Measurements from ENCODE around the gene BANF1. TPM values are rescaled to one million over a fixed set of nuclear protein-coding genes. Genes with fewer than 3 reads are reported as not detected.

BANF1 gene
- total and polyA plus RNA-seq, 9 of the 15 experiments (the other 6 are each of a cell fraction or from before 2014, with no cell fraction given) = 108 to 651 (median 263) TPM

DNA sequence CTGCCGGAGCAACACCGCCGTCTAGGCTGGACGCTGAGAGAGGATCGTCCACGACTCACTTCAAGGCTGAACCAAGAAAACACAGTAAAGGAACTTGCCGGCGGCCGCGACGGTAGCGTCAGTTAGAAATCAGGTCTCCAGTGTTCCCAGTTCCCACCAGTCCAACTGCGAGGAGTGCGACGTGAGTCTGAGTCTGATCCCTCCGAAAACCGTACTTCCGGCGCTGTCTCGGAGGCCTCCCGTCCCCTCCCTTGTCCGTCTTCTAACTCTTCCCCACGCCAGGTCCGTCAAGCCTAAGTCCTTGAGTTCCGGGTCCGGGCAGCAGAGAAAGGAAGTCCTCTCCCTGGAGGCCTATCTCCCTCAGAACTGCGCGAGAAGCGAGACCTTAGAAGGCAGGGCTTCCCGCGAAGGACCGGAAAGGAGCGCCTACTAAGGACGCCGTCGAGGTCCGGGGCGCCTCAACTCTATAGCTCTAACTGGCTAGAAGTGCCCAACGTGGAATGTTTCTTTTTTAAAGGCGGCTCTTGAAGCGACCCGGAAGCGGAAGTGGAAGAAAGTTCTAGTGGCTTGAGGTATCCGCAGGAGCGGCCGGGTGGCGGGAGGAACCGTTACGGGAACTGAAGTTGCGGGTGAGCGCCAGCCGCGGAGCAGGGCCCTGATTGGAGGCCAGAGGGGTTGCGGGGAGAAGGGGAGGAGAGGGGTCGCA lies at the start of gene BANF1, which contains the start of gene EIF1AD (continued):
- TF ChIP-seq, protein P1, sequence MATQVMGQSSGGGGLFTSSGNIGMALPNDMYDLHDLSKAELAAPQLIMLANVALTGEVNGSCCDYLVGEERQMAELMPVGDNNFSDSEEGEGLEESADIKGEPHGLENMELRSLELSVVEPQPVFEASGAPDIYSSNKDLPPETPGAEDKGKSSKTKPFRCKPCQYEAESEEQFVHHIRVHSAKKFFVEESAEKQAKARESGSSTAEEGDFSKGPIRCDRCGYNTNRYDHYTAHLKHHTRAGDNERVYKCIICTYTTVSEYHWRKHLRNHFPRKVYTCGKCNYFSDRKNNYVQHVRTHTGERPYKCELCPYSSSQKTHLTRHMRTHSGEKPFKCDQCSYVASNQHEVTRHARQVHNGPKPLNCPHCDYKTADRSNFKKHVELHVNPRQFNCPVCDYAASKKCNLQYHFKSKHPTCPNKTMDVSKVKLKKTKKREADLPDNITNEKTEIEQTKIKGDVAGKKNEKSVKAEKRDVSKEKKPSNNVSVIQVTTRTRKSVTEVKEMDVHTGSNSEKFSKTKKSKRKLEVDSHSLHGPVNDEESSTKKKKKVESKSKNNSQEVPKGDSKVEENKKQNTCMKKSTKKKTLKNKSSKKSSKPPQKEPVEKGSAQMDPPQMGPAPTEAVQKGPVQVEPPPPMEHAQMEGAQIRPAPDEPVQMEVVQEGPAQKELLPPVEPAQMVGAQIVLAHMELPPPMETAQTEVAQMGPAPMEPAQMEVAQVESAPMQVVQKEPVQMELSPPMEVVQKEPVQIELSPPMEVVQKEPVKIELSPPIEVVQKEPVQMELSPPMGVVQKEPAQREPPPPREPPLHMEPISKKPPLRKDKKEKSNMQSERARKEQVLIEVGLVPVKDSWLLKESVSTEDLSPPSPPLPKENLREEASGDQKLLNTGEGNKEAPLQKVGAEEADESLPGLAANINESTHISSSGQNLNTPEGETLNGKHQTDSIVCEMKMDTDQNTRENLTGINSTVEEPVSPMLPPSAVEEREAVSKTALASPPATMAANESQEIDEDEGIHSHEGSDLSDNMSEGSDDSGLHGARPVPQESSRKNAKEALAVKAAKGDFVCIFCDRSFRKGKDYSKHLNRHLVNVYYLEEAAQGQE (IDR thresholded peaks at IDR 0.05; ENCODE audit: borderline replicate concordance) = no peak; the same call in 1 of the 2 replicates
- TF ChIP-seq, protein P1 (CRISPR knock-in tag; IDR thresholded peaks at IDR 0.05; ENCODE audit: low read depth) = peak; percentile 82; the same call in 1 of the 2 replicates
- TF ChIP-seq FOXA3 (CRISPR knock-in tag; conservative IDR thresholded peaks at IDR 0.05 in 1 of 2, IDR thresholded peaks at IDR 0.05 in 1 of 2) (no peak), SMAD4 (CRISPR knock-in tag; conservative IDR thresholded peaks at IDR 0.05) (peak; percentile 86), FIP1L1 (IDR thresholded peaks at IDR 0.05; ENCODE audit: low read depth, low read length, poor library complexity, severe bottlenecking) (peak; percentile 60), HDAC2 (IDR thresholded peaks at IDR 0.05) (peak; percentile 92; the same call in 1 of the 2 replicates), ZBTB8A (IDR thresholded peaks at IDR 0.05; ENCODE audit: partially characterized antibody) (no peak), SETDB1 (IDR thresholded peaks at IDR 0.05; ENCODE audit: low read length) (no peak), PHB (CRISPR knock-in tag; IDR thresholded peaks at IDR 0.05) (no peak), ZNF778 (CRISPR knock-in tag; IDR thresholded peaks at IDR 0.05) (no peak), U2AF1 (optimal IDR thresholded peaks at IDR 0.05; ENCODE audit: low read depth, low read length) (no peak), RFX7 (CRISPR knock-in tag; IDR thresholded peaks at IDR 0.05) (no peak), ZNF133 (CRISPR knock-in tag; IDR thresholded peaks at IDR 0.05) (no peak), MCM2 (IDR thresholded peaks at IDR 0.05; ENCODE audit: low read depth) (no peak), ZBTB17 (CRISPR knock-in tag; IDR thresholded peaks at IDR 0.05) (peak; percentile 86)
- TF ChIP-seq, protein P2, sequence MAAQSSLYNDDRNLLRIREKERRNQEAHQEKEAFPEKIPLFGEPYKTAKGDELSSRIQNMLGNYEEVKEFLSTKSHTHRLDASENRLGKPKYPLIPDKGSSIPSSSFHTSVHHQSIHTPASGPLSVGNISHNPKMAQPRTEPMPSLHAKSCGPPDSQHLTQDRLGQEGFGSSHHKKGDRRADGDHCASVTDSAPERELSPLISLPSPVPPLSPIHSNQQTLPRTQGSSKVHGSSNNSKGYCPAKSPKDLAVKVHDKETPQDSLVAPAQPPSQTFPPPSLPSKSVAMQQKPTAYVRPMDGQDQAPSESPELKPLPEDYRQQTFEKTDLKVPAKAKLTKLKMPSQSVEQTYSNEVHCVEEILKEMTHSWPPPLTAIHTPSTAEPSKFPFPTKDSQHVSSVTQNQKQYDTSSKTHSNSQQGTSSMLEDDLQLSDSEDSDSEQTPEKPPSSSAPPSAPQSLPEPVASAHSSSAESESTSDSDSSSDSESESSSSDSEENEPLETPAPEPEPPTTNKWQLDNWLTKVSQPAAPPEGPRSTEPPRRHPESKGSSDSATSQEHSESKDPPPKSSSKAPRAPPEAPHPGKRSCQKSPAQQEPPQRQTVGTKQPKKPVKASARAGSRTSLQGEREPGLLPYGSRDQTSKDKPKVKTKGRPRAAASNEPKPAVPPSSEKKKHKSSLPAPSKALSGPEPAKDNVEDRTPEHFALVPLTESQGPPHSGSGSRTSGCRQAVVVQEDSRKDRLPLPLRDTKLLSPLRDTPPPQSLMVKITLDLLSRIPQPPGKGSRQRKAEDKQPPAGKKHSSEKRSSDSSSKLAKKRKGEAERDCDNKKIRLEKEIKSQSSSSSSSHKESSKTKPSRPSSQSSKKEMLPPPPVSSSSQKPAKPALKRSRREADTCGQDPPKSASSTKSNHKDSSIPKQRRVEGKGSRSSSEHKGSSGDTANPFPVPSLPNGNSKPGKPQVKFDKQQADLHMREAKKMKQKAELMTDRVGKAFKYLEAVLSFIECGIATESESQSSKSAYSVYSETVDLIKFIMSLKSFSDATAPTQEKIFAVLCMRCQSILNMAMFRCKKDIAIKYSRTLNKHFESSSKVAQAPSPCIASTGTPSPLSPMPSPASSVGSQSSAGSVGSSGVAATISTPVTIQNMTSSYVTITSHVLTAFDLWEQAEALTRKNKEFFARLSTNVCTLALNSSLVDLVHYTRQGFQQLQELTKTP (IDR thresholded peaks at IDR 0.05; ENCODE audit: low read depth in 1 of 2, partially characterized antibody in 2 of 2) = peak; percentile 57 to 92
